ENCODE results near the gene GPR31.
"Not testable (repeated sequence)": the region's sequence is repeated elsewhere in the genome, so short reads cannot be mapped to it uniquely, and the experiment has no call there.

Gene GPR31

GRCh38 chr6:167187275-167187674 lies 29.5 kb upstream of the GPR31 start:
- not testable (repeated sequence) for H3K4me3 ChIP-seq (ENCODE audit: insufficient read depth, low read depth, low read length, poor library complexity, severe bottlenecking); H3K36me3 ChIP-seq (ENCODE audit: control insufficient read depth, insufficient read depth, low read length); H3K4me1 ChIP-seq (ENCODE audit: control insufficient read depth, insufficient read depth, low read length, poor library complexity, severe bottlenecking); DNase-seq; H3K27ac ChIP-seq (ENCODE audit: insufficient read depth, low read length, poor library complexity, severe bottlenecking); H3K27me3 ChIP-seq (replicated peaks; ENCODE audit: control insufficient read depth, insufficient read depth, low read length, poor library complexity, severe bottlenecking); H3K9me3 ChIP-seq (ENCODE audit: control insufficient read depth, low read length)

- H3K9me3 ChIP-seq (ENCODE audit: control insufficient read depth, low read length); H3K4me1 ChIP-seq (ENCODE audit: control insufficient read depth, insufficient read depth, low read length, poor library complexity, severe bottlenecking); H3K27ac ChIP-seq (ENCODE audit: insufficient read depth, low read length, poor library complexity, severe bottlenecking); H3K36me3 ChIP-seq (ENCODE audit: control insufficient read depth, insufficient read depth, low read length); H3K27me3 ChIP-seq (replicated peaks; ENCODE audit: control insufficient read depth, insufficient read depth, low read length, poor library complexity, severe bottlenecking); DNase-seq; H3K4me3 ChIP-seq (ENCODE audit: insufficient read depth, low read depth, low read length, poor library complexity, severe bottlenecking): not testable (repeated sequence)
Observed at GRCh38 chr6:167185101-167185500, 27.3 kb upstream of the GPR31 start.

GRCh38 chr6:167182913-167183314 lies 25.1 kb upstream of the GPR31 start:
- not testable (repeated sequence) for DNase-seq; H3K4me1 ChIP-seq (ENCODE audit: control insufficient read depth, insufficient read depth, low read length, poor library complexity, severe bottlenecking); H3K27ac ChIP-seq (ENCODE audit: insufficient read depth, low read length, poor library complexity, severe bottlenecking); H3K27me3 ChIP-seq (replicated peaks; ENCODE audit: control insufficient read depth, insufficient read depth, low read length, poor library complexity, severe bottlenecking); H3K4me3 ChIP-seq (ENCODE audit: insufficient read depth, low read depth, low read length, poor library complexity, severe bottlenecking); H3K9me3 ChIP-seq (ENCODE audit: control insufficient read depth, low read length); H3K36me3 ChIP-seq (ENCODE audit: control insufficient read depth, insufficient read depth, low read length)

- not testable (repeated sequence) for H3K9me3 ChIP-seq (ENCODE audit: control insufficient read depth, low read length); H3K27me3 ChIP-seq (replicated peaks; ENCODE audit: control insufficient read depth, insufficient read depth, low read length, poor library complexity, severe bottlenecking); H3K4me3 ChIP-seq (ENCODE audit: insufficient read depth, low read depth, low read length, poor library complexity, severe bottlenecking); H3K36me3 ChIP-seq (ENCODE audit: control insufficient read depth, insufficient read depth, low read length); H3K4me1 ChIP-seq (ENCODE audit: control insufficient read depth, insufficient read depth, low read length, poor library complexity, severe bottlenecking); H3K27ac ChIP-seq (ENCODE audit: insufficient read depth, low read length, poor library complexity, severe bottlenecking); DNase-seq
Observed at GRCh38 chr6:167181351-167181750, 23.6 kb upstream of the GPR31 start.

- not testable (repeated sequence) for H3K27ac ChIP-seq (ENCODE audit: insufficient read depth, low read length, poor library complexity, severe bottlenecking); H3K36me3 ChIP-seq (ENCODE audit: control insufficient read depth, insufficient read depth, low read length); H3K4me1 ChIP-seq (ENCODE audit: control insufficient read depth, insufficient read depth, low read length, poor library complexity, severe bottlenecking); DNase-seq; H3K4me3 ChIP-seq (ENCODE audit: insufficient read depth, low read depth, low read length, poor library complexity, severe bottlenecking); H3K27me3 ChIP-seq (replicated peaks; ENCODE audit: control insufficient read depth, insufficient read depth, low read length, poor library complexity, severe bottlenecking); H3K9me3 ChIP-seq (ENCODE audit: control insufficient read depth, low read length)
Observed at GRCh38 chr6:167180086-167180485, 22.3 kb upstream of the GPR31 start.

- DNase-seq; H3K27me3 ChIP-seq (replicated peaks; ENCODE audit: control insufficient read depth, insufficient read depth, low read length, poor library complexity, severe bottlenecking); H3K27ac ChIP-seq (ENCODE audit: insufficient read depth, low read length, poor library complexity, severe bottlenecking); H3K4me1 ChIP-seq (ENCODE audit: control insufficient read depth, insufficient read depth, low read length, poor library complexity, severe bottlenecking); H3K36me3 ChIP-seq (ENCODE audit: control insufficient read depth, insufficient read depth, low read length); H3K4me3 ChIP-seq (ENCODE audit: insufficient read depth, low read depth, low read length, poor library complexity, severe bottlenecking); H3K9me3 ChIP-seq (ENCODE audit: control insufficient read depth, low read length): not testable (repeated sequence)
Observed at GRCh38 chr6:167178896-167179655, 21.3 kb upstream of the GPR31 start.

- not testable (repeated sequence) for H3K4me1 ChIP-seq (ENCODE audit: control insufficient read depth, insufficient read depth, low read length, poor library complexity, severe bottlenecking); H3K36me3 ChIP-seq (ENCODE audit: control insufficient read depth, insufficient read depth, low read length); H3K27me3 ChIP-seq (replicated peaks; ENCODE audit: control insufficient read depth, insufficient read depth, low read length, poor library complexity, severe bottlenecking); DNase-seq; H3K4me3 ChIP-seq (ENCODE audit: insufficient read depth, low read depth, low read length, poor library complexity, severe bottlenecking); H3K9me3 ChIP-seq (ENCODE audit: control insufficient read depth, low read length); H3K27ac ChIP-seq (ENCODE audit: insufficient read depth, low read length, poor library complexity, severe bottlenecking)
Observed at GRCh38 chr6:167177271-167177670, 19.5 kb upstream of the GPR31 start.

- H3K27ac ChIP-seq (ENCODE audit: insufficient read depth, low read length, poor library complexity, severe bottlenecking); H3K4me1 ChIP-seq (ENCODE audit: control insufficient read depth, insufficient read depth, low read length, poor library complexity, severe bottlenecking); H3K27me3 ChIP-seq (replicated peaks; ENCODE audit: control insufficient read depth, insufficient read depth, low read length, poor library complexity, severe bottlenecking); H3K36me3 ChIP-seq (ENCODE audit: control insufficient read depth, insufficient read depth, low read length); DNase-seq; H3K4me3 ChIP-seq (ENCODE audit: insufficient read depth, low read depth, low read length, poor library complexity, severe bottlenecking); H3K9me3 ChIP-seq (ENCODE audit: control insufficient read depth, low read length): not testable (repeated sequence)
Observed at GRCh38 chr6:167172011-167172410, 14.2 kb upstream of the GPR31 start.

- H3K27me3 ChIP-seq (replicated peaks; ENCODE audit: control insufficient read depth, insufficient read depth, low read length, poor library complexity, severe bottlenecking); H3K36me3 ChIP-seq (ENCODE audit: control insufficient read depth, insufficient read depth, low read length); DNase-seq; H3K4me1 ChIP-seq (ENCODE audit: control insufficient read depth, insufficient read depth, low read length, poor library complexity, severe bottlenecking); H3K9me3 ChIP-seq (ENCODE audit: control insufficient read depth, low read length); H3K4me3 ChIP-seq (ENCODE audit: insufficient read depth, low read depth, low read length, poor library complexity, severe bottlenecking); H3K27ac ChIP-seq (ENCODE audit: insufficient read depth, low read length, poor library complexity, severe bottlenecking): not testable (repeated sequence)
Observed at GRCh38 chr6:167171300-167171699, 13.5 kb upstream of the GPR31 start.

GRCh38 chr6:167169867-167170266 lies 12.1 kb upstream of the GPR31 start:
- not testable (repeated sequence) for H3K36me3 ChIP-seq (ENCODE audit: control insufficient read depth, insufficient read depth, low read length); H3K27ac ChIP-seq (ENCODE audit: insufficient read depth, low read length, poor library complexity, severe bottlenecking); H3K9me3 ChIP-seq (ENCODE audit: control insufficient read depth, low read length); H3K4me3 ChIP-seq (ENCODE audit: insufficient read depth, low read depth, low read length, poor library complexity, severe bottlenecking); H3K27me3 ChIP-seq (replicated peaks; ENCODE audit: control insufficient read depth, insufficient read depth, low read length, poor library complexity, severe bottlenecking); H3K4me1 ChIP-seq (ENCODE audit: control insufficient read depth, insufficient read depth, low read length, poor library complexity, severe bottlenecking); DNase-seq
